KOPT-K1 (cell line): ENCODE results near the gene AJAP1.

Source experiments
- H3K27ac ChIP-seq: fragments of 200-600 bp; sonication (generic); 2 replicates; pipeline ENCODE4 v1.5.1; 2016; ENCODE audit warnings: antibody characterized with exemption, mild to moderate bottlenecking, low read depth, low read length; ENCODE audit not compliant: poor library complexity, severe bottlenecking
- H3K36me3 ChIP-seq: fragments of 200-600 bp; sonication (generic); 2 replicates; pipeline ENCODE4 v1.5.1; 2017; ENCODE audit warnings: antibody characterized with exemption, mild to moderate bottlenecking, low read length, moderate library complexity; ENCODE audit not compliant: insufficient read depth
- H3K9me3 ChIP-seq: fragments of 200-600 bp; sonication (generic); 2 replicates; pipeline ENCODE4 v1.5.1; 2017; ENCODE audit warnings: antibody characterized with exemption, low read length, mild to moderate bottlenecking; ENCODE audit not compliant: insufficient read depth, poor library complexity, severe bottlenecking

Gene AJAP1

DNA sequence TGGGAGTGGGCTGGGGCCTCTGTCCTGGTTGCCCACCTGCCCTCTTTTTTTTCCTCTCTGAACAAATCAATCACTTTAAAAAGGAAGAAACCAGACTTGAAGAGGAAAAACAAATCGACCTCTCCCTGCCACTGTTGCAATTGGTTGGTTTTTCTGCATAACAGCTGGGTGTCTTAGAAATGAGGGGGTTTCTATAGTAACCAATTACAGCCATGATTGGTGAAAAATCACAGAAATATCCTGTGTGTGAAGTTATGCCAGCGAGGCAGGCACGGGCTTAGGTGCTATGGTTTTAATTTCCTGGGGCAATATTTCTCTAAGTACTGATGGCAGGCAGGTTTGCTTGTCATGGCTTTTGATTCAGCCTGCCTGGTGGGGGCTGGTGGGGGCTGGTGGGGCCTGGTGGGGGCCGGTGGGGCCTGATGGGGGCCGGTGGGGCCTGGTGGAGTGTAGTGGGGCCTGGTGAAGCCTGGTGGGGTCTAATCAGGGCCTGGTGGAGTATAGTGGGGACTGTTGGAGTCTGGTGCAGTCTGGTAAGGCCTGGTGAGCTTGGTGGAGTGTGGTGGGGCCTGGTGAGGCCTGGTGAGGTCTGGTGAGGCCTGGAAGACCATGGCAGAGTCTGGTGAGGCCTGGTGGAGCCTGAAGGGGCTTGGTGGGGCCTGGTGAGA, 54.6 kb downstream of the AJAP1 start:
- peaks cover 21% of the 10 kb centered on the region for H3K9me3 ChIP-seq
- H3K27ac ChIP-seq: no peak overlapping the region
- H3K36me3 ChIP-seq: no peaks in the 10 kb centered on the region

DNA sequence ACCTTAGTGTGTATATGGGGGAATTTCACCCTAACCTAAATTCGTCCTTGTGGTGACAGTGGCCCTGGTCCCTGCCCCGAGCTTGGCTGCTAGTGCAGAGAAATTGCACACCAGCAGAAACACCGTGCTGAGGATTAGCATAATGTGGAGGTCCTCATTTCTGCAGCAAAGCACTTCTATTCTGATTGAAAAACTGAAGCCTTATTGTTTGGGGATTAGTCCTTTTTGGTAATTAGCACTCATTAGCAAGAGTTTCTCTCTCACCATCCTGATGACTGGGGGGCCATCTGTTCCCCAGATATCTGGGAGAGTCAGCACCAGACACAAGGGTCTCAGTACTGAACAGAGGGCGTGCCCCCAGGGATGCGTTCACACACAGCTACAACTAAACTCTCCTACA, 55.2 kb downstream of the AJAP1 start:
- Histone ChIP-seq H3K36me3 (no peaks in the 10 kb centered on the region), H3K27ac (no peak overlapping the region), H3K9me3 (peaks cover 23% of the 10 kb centered on the region)

DNA sequence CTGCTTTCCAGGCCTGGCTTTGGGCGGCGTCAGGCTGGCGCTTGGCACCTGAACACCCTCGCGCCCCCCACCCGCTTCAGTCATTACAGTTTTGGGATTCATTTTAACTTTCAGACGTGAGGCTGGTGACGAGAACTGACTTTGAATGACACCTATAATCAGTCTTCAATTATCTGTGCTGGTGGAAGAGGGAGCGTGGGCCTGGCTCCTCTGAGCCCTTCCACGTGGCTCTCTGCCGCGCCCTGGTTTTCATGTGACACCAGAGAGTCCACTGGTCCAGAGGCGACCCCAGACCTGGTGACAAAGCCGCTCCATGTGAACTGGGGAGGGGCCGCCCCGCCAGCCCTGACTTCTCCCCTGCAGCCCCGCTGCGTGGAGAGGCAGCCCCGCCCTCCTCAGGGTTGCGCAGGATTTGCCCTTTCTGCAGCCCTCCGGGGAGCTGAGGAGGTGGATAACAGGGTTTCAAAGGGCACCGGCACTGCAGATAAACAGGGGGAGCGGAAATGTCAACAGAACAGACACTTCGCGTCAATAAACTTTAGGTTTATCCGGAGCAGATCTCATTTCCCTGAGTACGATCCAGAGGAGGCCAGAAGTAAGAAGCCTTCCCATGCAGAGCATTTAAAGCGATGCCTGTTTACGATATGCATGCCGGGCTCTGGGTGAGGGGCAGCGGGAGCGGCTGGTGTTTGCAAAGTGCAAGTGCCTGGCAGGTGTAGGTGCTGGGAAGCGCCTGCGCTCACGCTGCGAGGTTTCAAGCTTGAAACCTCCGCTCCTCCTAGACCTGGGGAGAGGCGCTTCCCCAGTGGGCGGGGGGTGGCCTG, 56.4 kb downstream of the AJAP1 start:
- Histone ChIP-seq H3K9me3 (peaks cover 33% of the 10 kb centered on the region), H3K27ac (no peak overlapping the region), H3K36me3 (no peaks in the 10 kb centered on the region)

DNA sequence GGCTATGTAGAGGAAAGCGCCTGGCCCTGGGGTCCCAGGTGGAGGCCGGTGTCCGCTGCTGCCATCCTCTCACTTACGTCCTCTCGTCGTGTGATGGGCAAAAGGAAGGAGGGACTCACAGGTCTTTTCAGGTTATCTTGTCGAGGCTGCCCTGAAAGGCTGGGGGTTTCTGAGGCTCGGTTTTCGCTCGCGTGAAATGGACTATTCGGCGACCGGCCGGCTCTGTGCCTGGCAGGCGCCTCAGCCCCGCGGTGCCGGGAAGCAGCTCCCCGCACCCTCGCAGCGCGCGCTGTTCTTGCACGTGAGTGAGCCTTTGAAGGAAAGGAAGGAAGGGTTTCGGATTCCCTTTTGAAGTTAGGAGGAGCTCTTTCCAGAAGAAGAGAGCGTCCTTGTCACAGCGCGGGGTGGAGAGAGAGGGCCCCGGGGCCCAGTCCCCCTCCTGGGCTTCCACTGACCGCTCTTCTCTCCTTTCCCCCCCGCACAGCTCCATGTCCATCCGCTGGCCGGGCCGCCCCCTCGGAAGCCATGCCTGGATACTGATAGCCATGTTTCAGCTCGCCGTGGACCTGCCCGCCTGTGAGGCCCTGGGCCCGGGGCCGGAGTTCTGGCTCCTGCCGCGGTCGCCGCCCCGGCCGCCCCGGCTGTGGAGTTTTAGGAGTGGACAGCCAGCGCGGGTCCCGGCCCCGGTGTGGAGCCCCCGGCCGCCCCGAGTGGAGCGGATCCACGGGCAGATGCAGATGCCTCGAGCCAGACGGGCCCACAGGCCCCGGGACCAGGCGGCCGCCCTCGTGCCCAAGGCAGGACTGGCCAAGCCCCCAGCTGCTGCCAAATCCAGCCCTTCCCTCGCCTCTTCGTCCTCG, 57.2 kb downstream of the AJAP1 start:
- H3K27ac ChIP-seq: no peak overlapping the region
- no peaks in the 10 kb centered on the region for H3K36me3 ChIP-seq
- H3K9me3 ChIP-seq: peaks cover 41% of the 10 kb centered on the region

DNA sequence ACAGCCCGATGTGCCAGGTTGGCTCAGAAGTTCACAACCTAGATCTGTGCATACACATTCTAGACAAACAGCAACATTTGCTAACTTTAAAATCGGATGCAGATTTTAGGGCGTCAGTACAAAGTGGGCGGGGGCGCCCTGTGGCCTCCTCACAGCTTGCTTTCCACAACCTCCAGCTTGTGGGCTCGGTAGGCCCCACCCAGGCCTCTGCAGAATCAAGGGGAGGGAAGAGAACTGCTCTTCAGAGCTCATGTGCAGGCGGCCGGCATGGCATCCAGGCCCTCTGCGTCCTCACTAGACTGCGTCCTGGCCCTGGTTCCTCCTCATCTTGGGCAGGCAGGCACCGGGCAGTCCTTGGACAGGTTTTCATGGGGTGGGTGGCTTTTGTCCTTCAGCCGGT, 59.3 kb downstream of the AJAP1 start:
- Histone ChIP-seq H3K27ac (no peak overlapping the region), H3K9me3 (peaks cover 35% of the 10 kb centered on the region), H3K36me3 (no peaks in the 10 kb centered on the region)

DNA sequence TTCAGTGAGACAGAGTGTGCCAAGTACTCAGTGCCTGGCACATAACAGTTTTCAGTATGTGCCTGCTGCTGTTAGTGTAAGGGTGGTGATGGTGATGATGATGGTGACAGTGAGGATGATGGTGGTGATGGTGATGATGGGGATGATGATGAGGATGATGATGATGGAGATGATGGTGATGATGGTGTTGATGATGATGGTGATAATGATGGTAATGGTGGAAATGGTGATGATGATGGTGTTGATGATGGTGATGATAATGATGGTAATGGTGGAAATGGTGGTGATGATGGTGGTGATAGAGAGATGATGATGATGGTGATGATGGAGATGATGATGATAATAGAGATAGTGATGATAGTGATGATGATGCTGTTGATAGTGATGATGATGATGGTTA, 62.0 kb downstream of the AJAP1 start:
- Histone ChIP-seq H3K9me3 (peaks cover 34% of the 10 kb centered on the region), H3K36me3 (no peaks in the 10 kb centered on the region), H3K27ac (no peak overlapping the region)

DNA sequence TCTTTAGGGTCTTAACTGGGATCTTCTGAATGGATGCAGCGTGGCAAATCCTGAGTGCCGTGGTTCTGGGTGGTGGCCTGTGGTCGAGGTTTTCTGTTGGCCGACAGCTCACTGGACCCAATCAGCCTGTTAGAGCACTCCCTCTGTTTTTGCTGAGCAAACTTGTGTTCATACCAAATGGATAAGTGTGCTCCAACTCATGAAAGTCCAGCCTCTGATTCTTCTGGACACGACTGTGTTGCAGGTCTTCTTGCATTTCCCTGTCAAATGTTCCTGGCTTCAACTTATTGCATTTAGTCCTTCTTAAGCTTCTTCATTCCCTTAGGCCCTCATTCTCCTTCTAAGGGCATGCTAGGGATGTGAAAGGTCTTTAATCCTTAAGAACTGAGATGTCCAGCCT, 63.7 kb downstream of the AJAP1 start:
- H3K9me3 ChIP-seq: peaks cover 23% of the 10 kb centered on the region

DNA sequence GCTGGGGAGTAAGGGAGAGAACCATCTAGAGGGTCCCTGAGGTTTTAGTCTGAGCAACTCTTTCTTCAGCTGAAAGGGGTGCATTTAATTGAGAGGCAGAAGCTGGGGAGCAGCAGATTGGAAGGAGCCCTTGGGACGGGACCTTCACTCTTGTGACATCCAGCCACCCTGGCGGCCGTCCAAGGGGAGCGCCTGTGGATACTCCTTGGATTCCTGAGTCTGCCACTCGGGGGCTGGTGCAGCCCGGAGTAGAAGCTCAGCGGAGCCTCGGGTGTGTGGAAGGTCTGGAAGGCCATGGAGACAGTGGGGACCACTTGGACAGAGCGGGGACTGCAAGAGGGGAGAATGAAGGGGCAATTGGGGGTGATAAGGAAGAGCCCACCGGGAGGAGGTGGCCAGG, 68.7 kb downstream of the AJAP1 start:
- H3K36me3 ChIP-seq: no peaks in the 10 kb centered on the region
- H3K9me3 ChIP-seq: no peaks in the 10 kb centered on the region
- H3K27ac ChIP-seq: no peak overlapping the region

More for the DNA sequence above, 63.7 kb downstream of the AJAP1 start:
- no peak overlapping the region for H3K27ac ChIP-seq
- H3K36me3 ChIP-seq: no peaks in the 10 kb centered on the region

DNA sequence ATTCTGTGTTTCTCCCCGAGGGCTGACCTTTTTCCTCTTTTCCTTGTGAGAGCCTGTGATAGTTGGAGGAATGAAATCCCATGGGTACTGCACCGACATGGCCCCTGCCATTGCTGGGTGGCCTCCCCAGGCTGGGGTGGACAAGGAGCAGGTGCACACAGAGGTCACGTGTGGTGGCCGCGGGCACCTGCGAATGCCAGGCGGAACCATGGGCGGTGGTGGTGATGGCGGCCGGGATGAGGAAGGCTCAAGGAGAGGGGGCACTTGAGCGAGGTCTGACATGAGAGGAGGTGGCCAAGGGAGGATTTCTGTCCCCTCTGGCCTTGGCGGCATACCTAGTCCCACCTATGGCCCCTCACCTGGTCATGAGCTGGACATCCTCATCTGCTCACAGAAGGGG, 69.6 kb downstream of the AJAP1 start:
- no peak overlapping the region for H3K27ac ChIP-seq
- no peaks in the 10 kb centered on the region for H3K36me3 ChIP-seq
- H3K9me3 ChIP-seq: no peaks in the 10 kb centered on the region

DNA sequence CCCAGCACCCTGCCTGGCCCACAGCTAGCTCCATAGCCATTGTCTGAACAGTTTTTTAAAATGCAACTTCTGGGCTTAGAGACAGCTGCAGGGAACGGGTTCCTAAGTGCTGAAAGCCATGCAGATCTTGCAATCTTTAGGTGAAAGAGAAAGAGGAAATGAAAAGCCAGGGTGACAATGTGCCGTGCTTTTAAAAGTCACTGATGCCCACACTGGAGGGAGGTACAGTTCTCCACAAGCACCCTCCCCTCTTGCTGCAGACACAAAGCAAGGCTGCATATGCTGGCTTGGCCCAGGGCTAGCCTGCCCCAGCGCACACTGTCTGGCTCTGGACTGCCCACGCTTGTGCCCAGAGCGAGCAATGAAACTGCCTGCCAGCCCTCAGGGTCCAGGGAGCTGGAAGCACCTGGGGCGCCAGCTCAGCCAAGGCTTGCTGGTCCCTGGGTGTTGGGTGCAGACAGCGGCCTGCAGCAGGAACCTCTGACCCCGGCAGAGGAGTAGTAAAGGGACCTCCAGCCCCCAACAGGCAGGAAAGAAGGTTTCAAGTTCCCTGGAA, 70.4 kb downstream of the AJAP1 start:
- Histone ChIP-seq H3K36me3 (no peaks in the 10 kb centered on the region), H3K9me3 (no peaks in the 10 kb centered on the region), H3K27ac (no peak overlapping the region)

DNA sequence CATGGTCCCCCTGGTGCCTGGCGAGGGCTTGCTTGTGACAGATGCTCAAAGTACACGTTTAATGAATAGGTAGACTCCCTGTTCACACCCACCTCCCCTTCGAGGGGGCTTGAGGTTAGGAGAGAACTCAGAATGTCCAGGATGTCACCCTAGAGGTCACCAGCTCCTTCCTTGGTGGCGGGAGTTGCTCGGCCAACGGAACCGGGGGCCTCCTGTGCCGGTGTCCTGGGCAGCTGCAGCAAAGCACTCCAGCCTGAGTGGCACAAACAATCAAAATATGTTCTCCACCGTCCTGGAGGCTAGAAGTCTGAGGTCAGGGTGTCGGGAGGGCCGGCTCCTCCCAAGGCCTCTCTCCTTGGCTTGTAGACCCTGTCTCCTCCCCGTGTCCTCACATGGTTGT, 71.0 kb downstream of the AJAP1 start:
- no peaks in the 10 kb centered on the region for H3K36me3 ChIP-seq
- no peak overlapping the region for H3K27ac ChIP-seq
- H3K9me3 ChIP-seq: no peaks in the 10 kb centered on the region

DNA sequence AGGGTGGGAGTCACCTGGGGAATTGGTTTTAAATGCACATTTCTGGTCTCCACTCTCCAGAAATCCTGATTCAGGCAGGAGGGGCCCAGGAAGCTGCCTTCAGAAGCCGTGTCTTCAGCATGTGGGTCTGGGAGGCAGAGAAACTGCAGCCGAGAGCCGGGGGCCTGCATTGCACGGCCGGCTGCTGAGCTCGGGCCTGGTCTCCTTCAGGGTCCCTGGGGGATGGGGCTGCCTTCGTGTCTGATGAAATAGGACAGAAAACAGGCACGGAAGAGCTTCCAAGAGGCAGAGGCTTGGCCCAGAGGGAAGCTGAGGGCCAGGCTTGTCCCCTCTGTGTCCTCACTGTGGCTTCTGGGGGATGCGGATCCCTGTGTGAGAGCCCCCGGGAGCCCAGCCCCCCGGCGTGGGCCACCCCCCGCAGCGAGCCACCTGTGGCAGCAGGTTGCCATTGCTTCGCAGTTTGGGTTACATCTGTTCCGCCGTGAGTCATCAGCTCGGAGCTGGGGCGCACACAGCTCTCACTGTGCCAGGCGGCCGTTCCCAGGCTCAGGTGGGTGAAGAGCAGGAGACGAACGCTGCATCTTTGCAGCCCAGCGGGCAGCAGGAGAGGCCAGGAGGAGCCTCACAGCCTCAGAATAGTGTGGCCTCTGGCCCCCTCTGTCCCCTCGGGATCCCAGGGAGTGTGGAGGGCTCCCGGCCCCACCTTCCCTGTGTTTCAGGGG, 72.4 kb downstream of the AJAP1 start:
- H3K36me3 ChIP-seq: no peaks in the 10 kb centered on the region
- no peak overlapping the region for H3K27ac ChIP-seq
- H3K9me3 ChIP-seq: no peaks in the 10 kb centered on the region

DNA sequence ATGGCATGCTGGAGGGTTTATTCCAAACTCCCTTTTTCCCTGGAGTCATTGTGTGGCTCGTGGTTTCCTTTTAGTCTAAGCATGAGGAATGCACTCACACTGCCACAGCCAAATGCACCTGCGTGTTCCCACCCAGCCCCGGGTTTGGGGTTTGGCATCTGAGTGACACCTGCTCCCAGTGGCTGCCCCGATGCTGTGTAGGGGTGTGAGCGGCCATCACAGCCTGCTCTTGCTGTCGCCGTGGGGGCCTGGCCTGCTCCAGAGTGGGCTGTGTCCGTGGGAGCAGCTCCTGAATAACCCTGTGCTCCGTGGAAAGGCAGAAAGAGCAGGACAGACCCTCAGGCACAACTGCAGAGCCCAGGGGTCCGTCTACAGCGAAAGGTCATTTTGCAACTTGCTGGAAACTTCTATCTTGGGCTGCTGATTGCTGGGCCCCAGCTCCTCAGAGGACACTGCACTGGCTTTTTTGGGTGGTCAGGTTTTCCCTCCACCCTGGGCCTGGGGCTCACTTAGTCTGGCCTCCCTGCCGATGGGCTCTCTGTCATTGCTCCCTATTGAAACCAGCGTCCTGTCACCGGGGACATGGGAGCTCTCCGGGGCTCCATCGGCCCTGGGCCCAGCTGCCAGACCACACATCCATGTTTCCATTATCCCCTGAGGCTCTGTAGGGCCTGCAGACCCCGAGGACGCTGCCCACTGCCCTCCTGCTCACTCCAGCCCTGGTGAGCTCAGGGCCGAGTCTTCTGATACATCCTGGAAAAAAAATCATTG, 74.1 kb downstream of the AJAP1 start:
- Histone ChIP-seq H3K36me3 (no peaks in the 10 kb centered on the region), H3K27ac (no peak overlapping the region), H3K9me3 (no peaks in the 10 kb centered on the region)

DNA sequence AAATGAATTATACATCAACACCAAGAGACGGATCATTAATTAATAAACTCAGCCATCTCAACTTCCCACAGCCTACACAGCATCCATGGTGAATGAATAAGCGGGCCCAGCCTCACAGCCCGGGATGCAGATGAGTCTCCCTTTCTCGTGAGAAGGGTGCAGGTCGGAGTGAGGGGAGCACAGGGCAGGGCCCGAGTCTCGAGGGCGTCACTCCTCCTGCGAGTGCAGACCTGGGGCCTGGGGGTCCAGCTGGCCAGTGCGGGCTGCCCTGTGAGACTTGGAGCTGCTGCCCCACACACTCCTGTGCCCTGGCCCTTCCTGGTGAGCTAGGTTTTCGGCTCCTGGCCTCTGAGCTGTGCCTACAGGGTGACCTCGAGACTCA, 74.7 kb downstream of the AJAP1 start:
- no peaks in the 10 kb centered on the region for H3K9me3 ChIP-seq

More for the DNA sequence above, 74.7 kb downstream of the AJAP1 start:
- no peaks in the 10 kb centered on the region for H3K36me3 ChIP-seq
- no peak overlapping the region for H3K27ac ChIP-seq
